Measurements from ENCODE around the gene USP6. TPM values are rescaled to one million over a fixed set of nuclear protein-coding genes. Genes with fewer than 3 reads are reported as not detected.

Gene USP6
- total RNA-seq, 1 experiment from 2014 or later, result 0.20 TPM

- Mint-ChIP-seq H3K27ac (no peak overlapping the region), H3K27me3 (ENCODE audit: low read depth) (no peaks in the 10 kb centered on the region), H3K9me3 (no peaks in the 10 kb centered on the region), H3K36me3 (no peaks in the 10 kb centered on the region), H3K4me3 (no peak overlapping the region), H3K4me1 (no peaks in the 10 kb centered on the region)
- DNase-seq (ENCODE audit: low spot score) (no peak), ATAC-seq (no peak)
- ChIA-PET CTCF (no interaction called here), POLR2A (no interaction called here)
- TF ChIP-seq, protein P1, sequence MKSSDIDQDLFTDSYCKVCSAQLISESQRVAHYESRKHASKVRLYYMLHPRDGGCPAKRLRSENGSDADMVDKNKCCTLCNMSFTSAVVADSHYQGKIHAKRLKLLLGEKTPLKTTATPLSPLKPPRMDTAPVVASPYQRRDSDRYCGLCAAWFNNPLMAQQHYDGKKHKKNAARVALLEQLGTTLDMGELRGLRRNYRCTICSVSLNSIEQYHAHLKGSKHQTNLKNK (CRISPR knock-in tag; IDR thresholded peaks at IDR 0.05), result no peak
- TF ChIP-seq ARID4B (CRISPR knock-in tag; IDR thresholded peaks at IDR 0.05; ENCODE audit: borderline replicate concordance), result no peak
- TF ChIP-seq ZNF671 (CRISPR knock-in tag; IDR thresholded peaks at IDR 0.05), result no peak
- TF ChIP-seq MXD4 (CRISPR knock-in tag; IDR thresholded peaks at IDR 0.05; ENCODE audit: borderline replicate concordance), result no peak
- no peak for TF ChIP-seq PRDM15 (CRISPR knock-in tag; IDR thresholded peaks at IDR 0.05)
- TF ChIP-seq IRF2 (CRISPR knock-in tag; IDR thresholded peaks at IDR 0.05; ENCODE audit: borderline replicate concordance, low read depth), result no peak
- TF ChIP-seq E2F1 (CRISPR knock-in tag; IDR thresholded peaks at IDR 0.05), result no peak
- TF ChIP-seq, protein P2, sequence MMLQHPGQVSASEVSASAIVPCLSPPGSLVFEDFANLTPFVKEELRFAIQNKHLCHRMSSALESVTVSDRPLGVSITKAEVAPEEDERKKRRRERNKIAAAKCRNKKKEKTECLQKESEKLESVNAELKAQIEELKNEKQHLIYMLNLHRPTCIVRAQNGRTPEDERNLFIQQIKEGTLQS (CRISPR knock-in tag; conservative IDR thresholded peaks at IDR 0.05), result no peak
- TF ChIP-seq, protein P3, sequence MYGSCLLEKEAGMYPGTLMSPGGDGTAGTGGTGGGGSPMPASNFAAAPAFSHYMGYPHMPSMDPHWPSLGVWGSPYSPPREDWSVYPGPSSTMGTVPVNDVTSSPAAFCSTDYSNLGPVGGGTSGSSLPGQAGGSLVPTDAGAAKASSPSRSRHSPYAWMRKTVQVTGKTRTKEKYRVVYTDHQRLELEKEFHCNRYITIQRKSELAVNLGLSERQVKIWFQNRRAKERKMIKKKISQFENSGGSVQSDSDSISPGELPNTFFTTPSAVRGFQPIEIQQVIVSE (CRISPR knock-in tag; IDR thresholded peaks at IDR 0.05; ENCODE audit: borderline replicate concordance), result no peak
- no peak for TF ChIP-seq ELF4 (CRISPR knock-in tag; IDR thresholded peaks at IDR 0.05; ENCODE audit: low read depth)
- no peak for TF ChIP-seq TEAD1 (CRISPR knock-in tag; IDR thresholded peaks at IDR 0.05)
- TF ChIP-seq, protein P4, sequence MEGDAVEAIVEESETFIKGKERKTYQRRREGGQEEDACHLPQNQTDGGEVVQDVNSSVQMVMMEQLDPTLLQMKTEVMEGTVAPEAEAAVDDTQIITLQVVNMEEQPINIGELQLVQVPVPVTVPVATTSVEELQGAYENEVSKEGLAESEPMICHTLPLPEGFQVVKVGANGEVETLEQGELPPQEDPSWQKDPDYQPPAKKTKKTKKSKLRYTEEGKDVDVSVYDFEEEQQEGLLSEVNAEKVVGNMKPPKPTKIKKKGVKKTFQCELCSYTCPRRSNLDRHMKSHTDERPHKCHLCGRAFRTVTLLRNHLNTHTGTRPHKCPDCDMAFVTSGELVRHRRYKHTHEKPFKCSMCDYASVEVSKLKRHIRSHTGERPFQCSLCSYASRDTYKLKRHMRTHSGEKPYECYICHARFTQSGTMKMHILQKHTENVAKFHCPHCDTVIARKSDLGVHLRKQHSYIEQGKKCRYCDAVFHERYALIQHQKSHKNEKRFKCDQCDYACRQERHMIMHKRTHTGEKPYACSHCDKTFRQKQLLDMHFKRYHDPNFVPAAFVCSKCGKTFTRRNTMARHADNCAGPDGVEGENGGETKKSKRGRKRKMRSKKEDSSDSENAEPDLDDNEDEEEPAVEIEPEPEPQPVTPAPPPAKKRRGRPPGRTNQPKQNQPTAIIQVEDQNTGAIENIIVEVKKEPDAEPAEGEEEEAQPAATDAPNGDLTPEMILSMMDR (IDR thresholded peaks at IDR 0.05), result no peak
- no peak for TF ChIP-seq CBFB (CRISPR knock-in tag; IDR thresholded peaks at IDR 0.05; ENCODE audit: low read depth)
- TF ChIP-seq FOXP1 (CRISPR knock-in tag; IDR thresholded peaks at IDR 0.05; ENCODE audit: borderline replicate concordance), result no peak
- no peak for TF ChIP-seq HMGXB4 (CRISPR knock-in tag; IDR thresholded peaks at IDR 0.05)
Measured at GRCh38 chr17:5198472-5198871, 82.6 kb downstream of the USP6 start.

Measured in WTC11 (cell line).